Measurements from ENCODE around the gene MX1. TPM values are rescaled to one million over a fixed set of nuclear protein-coding genes. Genes with fewer than 3 reads are reported as not detected.

The MX1 gene
- total and polyA plus RNA-seq, 2 donors (not counting 1 experiment from before 2014, with no cell fraction given): 10.3 to 17.5 TPM

DNA sequence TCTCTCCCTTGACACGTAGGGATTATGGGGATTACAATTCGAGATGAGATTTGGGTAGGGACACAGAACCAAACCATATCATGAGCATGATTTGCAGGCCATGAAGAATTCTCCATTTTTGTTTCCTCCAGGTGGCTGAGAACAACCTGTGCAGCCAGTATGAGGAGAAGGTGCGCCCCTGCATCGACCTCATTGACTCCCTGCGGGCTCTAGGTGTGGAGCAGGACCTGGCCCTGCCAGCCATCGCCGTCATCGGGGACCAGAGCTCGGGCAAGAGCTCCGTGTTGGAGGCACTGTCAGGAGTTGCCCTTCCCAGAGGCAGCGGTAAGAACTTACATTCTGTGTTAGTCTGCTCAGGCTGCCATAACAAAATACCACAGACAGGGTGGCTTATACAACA lies 9.7 kb downstream of the MX1 start:
- no peak for DNase-seq (ENCODE audit: low read depth in 2 of 2)
- Histone ChIP-seq H3K4me3 (replicated peaks in 1 of 4; ENCODE audit: control extremely low read depth in 1 of 4, insufficient read depth in 1 of 4, low read depth in 3 of 4, low read length in 4 of 4) (no peak overlapping the region), H3K9me3 (ENCODE audit: control insufficient read depth, insufficient read depth, low read depth, low read length) (no peaks in the 10 kb centered on the region), H2AFZ (ENCODE audit: low read length) (no peak overlapping the region), H4K20me1 (ENCODE audit: control insufficient read depth, extremely low read depth, insufficient read depth, low read length) (no peaks in the 10 kb centered on the region), H3K79me2 (ENCODE audit: control insufficient read depth, insufficient read depth, low read length) (no peaks in the 10 kb centered on the region), H3K4me2 (ENCODE audit: extremely low read depth, insufficient read depth, low read length) (no peak overlapping the region), H3K4me1 (ENCODE audit: control insufficient read depth, extremely low read depth, insufficient read depth, low read length) (no peaks in the 10 kb centered on the region), H3K36me3 (ENCODE audit: control insufficient read depth, insufficient read depth, low read length) (no peaks in the 10 kb centered on the region), H3K27me3 (ENCODE audit: control insufficient read depth, insufficient read depth, low read length) (no peaks in the 10 kb centered on the region), H3K27ac (ENCODE audit: insufficient read depth, low read length) (no peak overlapping the region), H3K9ac (ENCODE audit: insufficient read depth, low read length) (no peak overlapping the region)
- TF ChIP-seq, protein P1, sequence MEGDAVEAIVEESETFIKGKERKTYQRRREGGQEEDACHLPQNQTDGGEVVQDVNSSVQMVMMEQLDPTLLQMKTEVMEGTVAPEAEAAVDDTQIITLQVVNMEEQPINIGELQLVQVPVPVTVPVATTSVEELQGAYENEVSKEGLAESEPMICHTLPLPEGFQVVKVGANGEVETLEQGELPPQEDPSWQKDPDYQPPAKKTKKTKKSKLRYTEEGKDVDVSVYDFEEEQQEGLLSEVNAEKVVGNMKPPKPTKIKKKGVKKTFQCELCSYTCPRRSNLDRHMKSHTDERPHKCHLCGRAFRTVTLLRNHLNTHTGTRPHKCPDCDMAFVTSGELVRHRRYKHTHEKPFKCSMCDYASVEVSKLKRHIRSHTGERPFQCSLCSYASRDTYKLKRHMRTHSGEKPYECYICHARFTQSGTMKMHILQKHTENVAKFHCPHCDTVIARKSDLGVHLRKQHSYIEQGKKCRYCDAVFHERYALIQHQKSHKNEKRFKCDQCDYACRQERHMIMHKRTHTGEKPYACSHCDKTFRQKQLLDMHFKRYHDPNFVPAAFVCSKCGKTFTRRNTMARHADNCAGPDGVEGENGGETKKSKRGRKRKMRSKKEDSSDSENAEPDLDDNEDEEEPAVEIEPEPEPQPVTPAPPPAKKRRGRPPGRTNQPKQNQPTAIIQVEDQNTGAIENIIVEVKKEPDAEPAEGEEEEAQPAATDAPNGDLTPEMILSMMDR (conservative IDR thresholded peaks at IDR 0.05 in 1 of 2, IDR thresholded peaks at IDR 0.05 in 1 of 2; ENCODE audit: low read depth in 1 of 2, low read length in 2 of 2): no peak
- no peak for TF ChIP-seq EZH2 (IDR thresholded peaks at IDR 0.05; ENCODE audit: low read length, missing control alignments)

DNA sequence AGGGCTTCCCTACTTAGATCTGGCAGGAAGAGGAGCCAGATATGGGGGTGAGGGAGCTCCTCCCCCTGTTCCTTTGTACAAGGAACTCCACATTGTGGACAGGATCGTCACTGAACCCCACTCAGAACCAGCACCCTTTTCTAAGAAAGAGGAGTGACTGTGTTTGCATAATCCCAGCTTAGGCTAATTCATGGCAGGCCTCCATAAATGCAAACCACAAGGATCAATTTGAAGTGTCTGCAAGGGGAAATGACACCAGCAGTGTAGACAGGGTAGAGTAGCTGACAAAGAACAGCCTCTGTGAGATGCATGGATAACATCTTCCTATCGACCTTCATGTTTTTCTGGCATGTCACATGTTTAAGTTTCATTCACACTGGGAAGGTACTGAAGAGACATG lies 11.7 kb downstream of the MX1 start:
- H3K9ac ChIP-seq (ENCODE audit: insufficient read depth, low read length): no peak overlapping the region
- TF ChIP-seq, protein P1 (conservative IDR thresholded peaks at IDR 0.05 in 1 of 2, IDR thresholded peaks at IDR 0.05 in 1 of 2; ENCODE audit: low read depth in 1 of 2, low read length in 2 of 2): no peak
- TF ChIP-seq EZH2 (IDR thresholded peaks at IDR 0.05; ENCODE audit: low read length, missing control alignments): no peak
- DNase-seq (ENCODE audit: low read depth in 2 of 2): no peak
- no peaks in the 10 kb centered on the region for H3K36me3 ChIP-seq (ENCODE audit: control insufficient read depth, insufficient read depth, low read length)
- H3K9me3 ChIP-seq (ENCODE audit: control insufficient read depth, insufficient read depth, low read depth, low read length): no peaks in the 10 kb centered on the region
- H3K79me2 ChIP-seq (ENCODE audit: control insufficient read depth, insufficient read depth, low read length): no peaks in the 10 kb centered on the region
- H4K20me1 ChIP-seq (ENCODE audit: control insufficient read depth, extremely low read depth, insufficient read depth, low read length): no peaks in the 10 kb centered on the region
- no peak overlapping the region for H3K4me2 ChIP-seq (ENCODE audit: extremely low read depth, insufficient read depth, low read length)
- no peak overlapping the region for H3K27ac ChIP-seq (ENCODE audit: insufficient read depth, low read length)
- H3K27me3 ChIP-seq (ENCODE audit: control insufficient read depth, insufficient read depth, low read length): no peaks in the 10 kb centered on the region
- H2AFZ ChIP-seq (ENCODE audit: low read length): no peak overlapping the region
- H3K4me1 ChIP-seq (ENCODE audit: control insufficient read depth, extremely low read depth, insufficient read depth, low read length): no peaks in the 10 kb centered on the region
- no peak overlapping the region for H3K4me3 ChIP-seq (replicated peaks in 1 of 4; ENCODE audit: control extremely low read depth in 1 of 4, insufficient read depth in 1 of 4, low read depth in 3 of 4, low read length in 4 of 4)

- Histone ChIP-seq H3K4me2 (ENCODE audit: extremely low read depth, insufficient read depth, low read length) (no peak overlapping the region), H3K79me2 (ENCODE audit: control insufficient read depth, insufficient read depth, low read length) (no peaks in the 10 kb centered on the region)
- TF ChIP-seq, protein P1 (conservative IDR thresholded peaks at IDR 0.05 in 1 of 2, IDR thresholded peaks at IDR 0.05 in 1 of 2; ENCODE audit: low read depth in 1 of 2, low read length in 2 of 2): no peak
- TF ChIP-seq EZH2 (IDR thresholded peaks at IDR 0.05; ENCODE audit: low read length, missing control alignments): no peak
Measured at GRCh38 chr21:41438425-41439113, 12.5 kb downstream of the MX1 start.

More at GRCh38 chr21:41438425-41439113, 12.5 kb downstream of the MX1 start:
- H3K27ac ChIP-seq (ENCODE audit: insufficient read depth, low read length): no peak overlapping the region
- no peak overlapping the region for H3K9ac ChIP-seq (ENCODE audit: insufficient read depth, low read length)
- DNase-seq (ENCODE audit: low read depth in 2 of 2): no peak
- H3K27me3 ChIP-seq (ENCODE audit: control insufficient read depth, insufficient read depth, low read length): no peaks in the 10 kb centered on the region
- H2AFZ ChIP-seq (ENCODE audit: low read length): no peak overlapping the region
- no peaks in the 10 kb centered on the region for H3K9me3 ChIP-seq (ENCODE audit: control insufficient read depth, insufficient read depth, low read depth, low read length)
- no peaks in the 10 kb centered on the region for H3K36me3 ChIP-seq (ENCODE audit: control insufficient read depth, insufficient read depth, low read length)
- no peaks in the 10 kb centered on the region for H3K4me1 ChIP-seq (ENCODE audit: control insufficient read depth, extremely low read depth, insufficient read depth, low read length)
- no peaks in the 10 kb centered on the region for H4K20me1 ChIP-seq (ENCODE audit: control insufficient read depth, extremely low read depth, insufficient read depth, low read length)
- no peak overlapping the region for H3K4me3 ChIP-seq (replicated peaks in 1 of 4; ENCODE audit: control extremely low read depth in 1 of 4, insufficient read depth in 1 of 4, low read depth in 3 of 4, low read length in 4 of 4)
